Progenitor cell of endocrine pancreas (in vitro differentiated cells): ENCODE measurements around the gene LDAH. TPM values are rescaled to one million over a fixed set of nuclear protein-coding genes. Genes with fewer than 3 reads are reported as not detected.

ENCODE experiments used
- DNase-seq: peaks from one replicate; pipeline ENCODE4 v3.0.0; 2021; ENCODE audit warnings: low spot score; ENCODE audit not compliant: unreplicated experiment
- H3K27ac Mint-ChIP-seq: 2 replicates; pipeline ENCODE4 v1.8.0; 2021; ENCODE audit warnings: mild to moderate bottlenecking, moderate library complexity, mixed read lengths
- H3K27me3 Mint-ChIP-seq: 2 replicates; pipeline ENCODE4 v1.8.0; 2021; ENCODE audit warnings: mixed read lengths
- H3K36me3 Mint-ChIP-seq: 2 replicates; pipeline ENCODE4 v1.8.0; 2022; ENCODE audit warnings: mixed read lengths; ENCODE audit not compliant: insufficient read depth
- H3K4me1 Mint-ChIP-seq: 2 replicates; pipeline ENCODE4 v1.8.0; 2021; ENCODE audit warnings: low read depth, mixed read lengths
- H3K4me3 Mint-ChIP-seq: 2 replicates; pipeline ENCODE4 v1.8.0; 2021; ENCODE audit warnings: low read depth, mild to moderate bottlenecking, moderate library complexity, mixed read lengths
- H3K9me3 Mint-ChIP-seq: 2 replicates; pipeline ENCODE4 v1.8.0; 2021; ENCODE audit warnings: low read depth, mixed read lengths
- total RNA-seq: library from RNA; stranded (reverse); gene quantifications from 2 replicates; pipeline ENCODE4 v1.2.1, GENCODE V29; 2021
- TF ChIP-seq, protein P1 (sequence below): fragments of 200-600 bp; sonication (generic); IDR thresholded peaks from one replicate; pipeline ENCODE4 v1.5.0; 2021; ENCODE audit warnings: antibody characterized with exemption, mild to moderate bottlenecking; ENCODE audit not compliant: unreplicated experiment

Gene LDAH
- total RNA-seq, 1 donor from 2014 or later = 25.1 TPM

DNA sequence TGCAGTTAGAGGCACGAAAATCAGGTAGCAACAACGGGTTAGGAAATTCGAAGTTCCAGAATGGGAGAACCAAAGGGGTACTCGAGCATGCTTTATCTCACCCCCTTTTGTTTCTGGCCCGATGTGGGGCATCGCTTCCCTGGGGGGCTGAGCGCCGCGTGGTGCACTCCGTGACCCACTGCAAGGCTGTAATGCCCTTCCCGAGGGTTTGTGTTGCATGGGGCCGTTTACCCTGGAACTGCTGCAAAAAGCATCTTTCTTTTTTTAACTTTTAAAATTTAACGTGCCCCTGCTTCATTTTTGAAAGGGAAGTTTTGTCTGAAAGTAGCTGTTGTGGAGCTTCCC lies 151.2 kb downstream of the LDAH start:
- H3K4me1 Mint-ChIP-seq = no peaks in the 10 kb centered on the region
- no peak overlapping the region for H3K4me3 Mint-ChIP-seq
- H3K9me3 Mint-ChIP-seq = no peaks in the 10 kb centered on the region
- H3K27me3 Mint-ChIP-seq = peaks cover 76% of the 10 kb centered on the region
- no peak overlapping the region for H3K27ac Mint-ChIP-seq
- H3K36me3 Mint-ChIP-seq = no peaks in the 10 kb centered on the region
- TF ChIP-seq, protein P1, sequence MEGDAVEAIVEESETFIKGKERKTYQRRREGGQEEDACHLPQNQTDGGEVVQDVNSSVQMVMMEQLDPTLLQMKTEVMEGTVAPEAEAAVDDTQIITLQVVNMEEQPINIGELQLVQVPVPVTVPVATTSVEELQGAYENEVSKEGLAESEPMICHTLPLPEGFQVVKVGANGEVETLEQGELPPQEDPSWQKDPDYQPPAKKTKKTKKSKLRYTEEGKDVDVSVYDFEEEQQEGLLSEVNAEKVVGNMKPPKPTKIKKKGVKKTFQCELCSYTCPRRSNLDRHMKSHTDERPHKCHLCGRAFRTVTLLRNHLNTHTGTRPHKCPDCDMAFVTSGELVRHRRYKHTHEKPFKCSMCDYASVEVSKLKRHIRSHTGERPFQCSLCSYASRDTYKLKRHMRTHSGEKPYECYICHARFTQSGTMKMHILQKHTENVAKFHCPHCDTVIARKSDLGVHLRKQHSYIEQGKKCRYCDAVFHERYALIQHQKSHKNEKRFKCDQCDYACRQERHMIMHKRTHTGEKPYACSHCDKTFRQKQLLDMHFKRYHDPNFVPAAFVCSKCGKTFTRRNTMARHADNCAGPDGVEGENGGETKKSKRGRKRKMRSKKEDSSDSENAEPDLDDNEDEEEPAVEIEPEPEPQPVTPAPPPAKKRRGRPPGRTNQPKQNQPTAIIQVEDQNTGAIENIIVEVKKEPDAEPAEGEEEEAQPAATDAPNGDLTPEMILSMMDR = no peak
- DNase-seq = no peak

DNA sequence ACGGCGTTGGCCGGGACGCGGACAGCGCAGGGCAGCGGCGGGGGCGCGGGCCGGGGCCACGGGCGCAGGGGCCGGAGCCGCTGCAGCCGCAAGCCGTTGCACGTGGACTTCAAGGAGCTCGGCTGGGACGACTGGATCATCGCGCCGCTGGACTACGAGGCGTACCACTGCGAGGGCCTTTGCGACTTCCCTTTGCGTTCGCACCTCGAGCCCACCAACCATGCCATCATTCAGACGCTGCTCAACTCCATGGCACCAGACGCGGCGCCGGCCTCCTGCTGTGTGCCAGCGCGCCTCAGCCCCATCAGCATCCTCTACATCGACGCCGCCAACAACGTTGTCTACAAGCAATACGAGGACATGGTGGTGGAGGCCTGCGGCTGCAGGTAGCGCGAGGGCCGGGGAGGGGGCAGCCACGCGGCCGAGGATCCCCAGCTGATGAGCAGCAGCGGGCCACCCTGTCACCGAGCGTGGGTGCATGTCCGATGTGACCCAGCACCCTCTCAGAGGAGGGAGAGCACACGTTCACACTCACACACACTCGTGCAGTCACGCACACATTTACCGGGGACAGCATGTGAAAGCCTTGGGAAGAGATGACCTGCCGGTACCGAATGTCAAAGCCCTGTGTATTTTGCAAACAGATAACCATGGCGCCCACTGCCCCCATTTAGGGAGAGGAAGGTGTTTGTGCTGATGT lies 151.7 kb downstream of the LDAH start:
- no peak for DNase-seq
- TF ChIP-seq, protein P1 = no peak
- Mint-ChIP-seq H3K27ac (no peak overlapping the region), H3K36me3 (no peaks in the 10 kb centered on the region), H3K9me3 (no peaks in the 10 kb centered on the region), H3K27me3 (peaks cover 79% of the 10 kb centered on the region), H3K4me3 (no peak overlapping the region), H3K4me1 (peaks cover 1% of the 10 kb centered on the region)

DNA sequence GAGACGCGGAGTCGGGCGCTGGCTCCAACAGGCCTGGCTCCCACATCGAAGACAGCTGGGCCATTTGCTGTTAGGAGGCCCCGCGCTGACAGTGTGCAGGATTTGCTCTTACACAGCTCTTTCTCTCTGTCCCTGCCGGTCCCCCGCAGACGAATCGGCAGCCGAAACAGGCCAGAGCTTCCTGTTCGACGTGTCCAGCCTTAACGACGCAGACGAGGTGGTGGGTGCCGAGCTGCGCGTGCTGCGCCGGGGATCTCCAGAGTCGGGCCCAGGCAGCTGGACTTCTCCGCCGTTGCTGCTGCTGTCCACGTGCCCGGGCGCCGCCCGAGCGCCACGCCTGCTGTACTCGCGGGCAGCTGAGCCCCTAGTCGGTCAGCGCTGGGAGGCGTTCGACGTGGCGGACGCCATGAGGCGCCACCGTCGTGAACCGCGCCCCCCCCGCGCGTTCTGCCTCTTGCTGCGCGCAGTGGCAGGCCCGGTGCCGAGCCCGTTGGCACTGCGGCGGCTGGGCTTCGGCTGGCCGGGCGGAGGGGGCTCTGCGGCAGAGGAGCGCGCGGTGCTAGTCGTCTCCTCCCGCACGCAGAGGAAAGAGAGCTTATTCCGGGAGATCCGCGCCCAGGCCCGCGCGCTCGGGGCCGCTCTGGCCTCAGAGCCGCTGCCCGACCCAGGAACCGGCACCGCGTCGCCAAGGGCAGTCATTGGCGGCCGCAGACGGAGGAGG lies 152.4 kb downstream of the LDAH start:
- peaks cover 83% of the 10 kb centered on the region for H3K27me3 Mint-ChIP-seq
- peaks cover 2% of the 10 kb centered on the region for H3K4me1 Mint-ChIP-seq
- TF ChIP-seq, protein P1 = no peak
- H3K36me3 Mint-ChIP-seq = no peaks in the 10 kb centered on the region
- H3K27ac Mint-ChIP-seq = no peak overlapping the region
- no peak overlapping the region for H3K4me3 Mint-ChIP-seq
- no peak for DNase-seq
- no peaks in the 10 kb centered on the region for H3K9me3 Mint-ChIP-seq

DNA sequence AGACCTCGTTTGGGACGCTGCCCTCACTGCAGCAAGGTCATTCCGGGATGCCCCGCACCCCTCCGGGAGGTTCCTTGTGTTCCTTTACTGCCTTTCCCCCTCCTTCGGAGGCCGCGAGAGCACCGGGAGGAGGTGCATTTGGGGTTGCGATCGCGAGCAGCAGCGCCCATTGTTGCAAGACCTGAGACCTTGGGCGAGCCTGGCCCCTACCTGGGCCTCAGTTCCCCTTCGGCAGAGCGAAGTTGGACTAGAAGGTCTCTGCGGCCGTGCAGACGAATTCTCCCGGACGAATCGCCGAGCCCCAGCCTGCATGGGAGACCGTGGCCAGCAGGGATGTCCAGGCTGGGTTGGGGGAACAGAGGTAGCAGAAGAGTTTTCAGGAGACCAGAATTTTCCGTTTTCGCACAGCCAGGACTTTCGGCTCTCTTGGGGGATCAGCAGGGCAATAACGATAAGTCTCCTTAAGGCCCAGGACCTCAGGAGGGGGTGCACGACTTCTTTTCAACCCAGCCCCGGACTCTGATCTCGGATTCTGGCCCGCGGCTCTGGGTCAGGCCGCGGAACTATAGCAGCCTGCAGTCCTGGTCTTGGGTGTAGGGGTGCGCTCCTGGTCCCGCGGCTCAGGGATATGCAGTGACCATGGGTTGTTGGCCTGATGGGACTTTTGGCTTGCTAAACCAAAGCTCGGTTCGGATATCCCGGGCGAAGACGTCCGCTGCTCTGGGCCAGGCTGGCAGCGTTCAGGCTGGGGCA lies 153.2 kb downstream of the LDAH start:
- Mint-ChIP-seq H3K36me3 (no peaks in the 10 kb centered on the region), H3K9me3 (no peaks in the 10 kb centered on the region), H3K4me3 (no peak overlapping the region), H3K27me3 (peaks cover 83% of the 10 kb centered on the region), H3K27ac (no peak overlapping the region), H3K4me1 (peaks cover 2% of the 10 kb centered on the region)
- TF ChIP-seq, protein P1 = no peak
- no peak for DNase-seq

DNA sequence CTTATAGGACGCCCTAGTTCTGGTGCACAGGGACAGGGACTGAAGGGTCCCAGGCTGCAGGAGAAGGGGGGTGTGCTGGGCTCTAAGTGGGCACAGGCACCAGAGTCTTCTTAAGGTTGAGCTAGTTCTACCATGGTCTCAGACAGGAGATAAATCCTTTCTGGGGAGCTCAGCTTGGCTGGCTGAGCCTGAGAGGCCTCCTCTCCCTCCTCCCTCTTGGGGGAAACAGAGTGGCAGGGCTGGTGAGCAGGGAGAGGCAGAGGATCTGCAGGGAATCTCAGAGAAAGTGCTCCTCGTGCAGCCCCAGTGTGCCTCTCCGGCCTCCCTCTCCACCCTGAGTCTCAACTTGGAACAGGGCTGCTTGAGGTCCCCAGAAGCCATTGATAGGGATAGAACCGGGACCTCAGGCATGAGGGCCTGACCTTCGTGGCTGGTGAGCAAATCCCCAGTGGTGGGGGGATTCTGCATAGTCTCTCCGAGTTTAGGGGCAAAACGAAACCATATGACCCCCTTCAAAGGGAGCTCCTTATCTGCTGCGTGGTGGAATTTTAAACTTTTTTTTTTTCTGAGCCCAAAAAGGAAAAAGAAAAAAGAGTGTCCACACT lies 153.9 kb downstream of the LDAH start:
- TF ChIP-seq, protein P1 = no peak
- Mint-ChIP-seq H3K36me3 (no peaks in the 10 kb centered on the region), H3K27ac (no peak overlapping the region), H3K4me1 (peaks cover 2% of the 10 kb centered on the region), H3K27me3 (peaks cover 83% of the 10 kb centered on the region), H3K4me3 (no peak overlapping the region), H3K9me3 (no peaks in the 10 kb centered on the region)
- DNase-seq = no peak
